ENCODE data around the gene LPP.
"Not testable (repeated sequence)": the region's sequence is repeated elsewhere in the genome, so short reads cannot be mapped to it uniquely, and the experiment has no call there.

The LPP gene

GRCh38 chr3:188415196-188415595, 261.2 kb downstream of the LPP start:
- H3K36me3 ChIP-seq, result no peaks in the 10 kb centered on the region
- no peaks in the 10 kb centered on the region for H3K9me3 ChIP-seq
- H3K4me1 ChIP-seq, result no peaks in the 10 kb centered on the region; the same call in 1 of the 2 replicates
- TF ChIP-seq, protein P1, sequence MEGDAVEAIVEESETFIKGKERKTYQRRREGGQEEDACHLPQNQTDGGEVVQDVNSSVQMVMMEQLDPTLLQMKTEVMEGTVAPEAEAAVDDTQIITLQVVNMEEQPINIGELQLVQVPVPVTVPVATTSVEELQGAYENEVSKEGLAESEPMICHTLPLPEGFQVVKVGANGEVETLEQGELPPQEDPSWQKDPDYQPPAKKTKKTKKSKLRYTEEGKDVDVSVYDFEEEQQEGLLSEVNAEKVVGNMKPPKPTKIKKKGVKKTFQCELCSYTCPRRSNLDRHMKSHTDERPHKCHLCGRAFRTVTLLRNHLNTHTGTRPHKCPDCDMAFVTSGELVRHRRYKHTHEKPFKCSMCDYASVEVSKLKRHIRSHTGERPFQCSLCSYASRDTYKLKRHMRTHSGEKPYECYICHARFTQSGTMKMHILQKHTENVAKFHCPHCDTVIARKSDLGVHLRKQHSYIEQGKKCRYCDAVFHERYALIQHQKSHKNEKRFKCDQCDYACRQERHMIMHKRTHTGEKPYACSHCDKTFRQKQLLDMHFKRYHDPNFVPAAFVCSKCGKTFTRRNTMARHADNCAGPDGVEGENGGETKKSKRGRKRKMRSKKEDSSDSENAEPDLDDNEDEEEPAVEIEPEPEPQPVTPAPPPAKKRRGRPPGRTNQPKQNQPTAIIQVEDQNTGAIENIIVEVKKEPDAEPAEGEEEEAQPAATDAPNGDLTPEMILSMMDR (IDR thresholded peaks at IDR 0.05; ENCODE audit: low read depth, low read length), result no peak
- H3K27me3 ChIP-seq, result no peaks in the 10 kb centered on the region
- no peak overlapping the region for H3K4me3 ChIP-seq (ENCODE audit: low read depth, low read length)
- no peak for DNase-seq

DNA sequence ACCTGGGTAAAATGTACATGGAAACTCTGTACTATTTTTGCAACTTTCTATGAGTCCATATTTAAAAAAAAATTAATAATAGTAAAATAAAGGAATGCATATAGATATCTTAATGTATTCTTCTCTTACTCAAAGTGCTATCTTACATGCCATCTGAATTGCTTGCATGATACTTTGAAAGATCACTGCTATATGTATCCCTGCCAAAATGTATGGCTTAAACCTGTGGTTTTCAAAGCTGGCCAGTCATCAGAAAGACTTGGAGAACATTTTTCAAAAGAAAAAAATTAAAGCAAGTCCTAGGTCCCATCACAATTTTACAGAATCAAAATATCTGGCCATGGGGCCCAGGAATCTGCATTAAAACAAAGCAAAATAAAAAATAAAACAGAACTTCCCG, 262.1 kb downstream of the LPP start:
- Histone ChIP-seq H3K4me1 (no peaks in the 10 kb centered on the region; the same call in 1 of the 2 replicates), H3K27me3 (no peaks in the 10 kb centered on the region), H3K4me3 (ENCODE audit: low read depth, low read length) (no peak overlapping the region), H3K36me3 (no peaks in the 10 kb centered on the region), H3K9me3 (no peaks in the 10 kb centered on the region)
- TF ChIP-seq, protein P1 (IDR thresholded peaks at IDR 0.05; ENCODE audit: low read depth, low read length), result no peak
- no peak for DNase-seq

GRCh38 chr3:188417271-188417696, 263.3 kb downstream of the LPP start:
- Histone ChIP-seq H3K36me3 (no peaks in the 10 kb centered on the region), H3K4me3 (ENCODE audit: low read depth, low read length) (no peak overlapping the region), H3K4me1 (no peaks in the 10 kb centered on the region; the same call in 1 of the 2 replicates), H3K27me3 (no peaks in the 10 kb centered on the region), H3K9me3 (no peaks in the 10 kb centered on the region)
- DNase-seq, result no peak
- TF ChIP-seq, protein P1 (IDR thresholded peaks at IDR 0.05; ENCODE audit: low read depth, low read length), result no peak

- TF ChIP-seq, protein P1 (IDR thresholded peaks at IDR 0.05; ENCODE audit: low read depth, low read length), result no peak
- DNase-seq, result no peak
- Histone ChIP-seq H3K36me3 (no peaks in the 10 kb centered on the region), H3K4me1 (no peaks in the 10 kb centered on the region; the same call in 1 of the 2 replicates), H3K4me3 (ENCODE audit: low read depth, low read length) (no peak overlapping the region), H3K27me3 (no peaks in the 10 kb centered on the region), H3K9me3 (no peaks in the 10 kb centered on the region)
These were observed 263.8 kb downstream of the LPP start for GRCh38 chr3:188417766-188418165.

DNA sequence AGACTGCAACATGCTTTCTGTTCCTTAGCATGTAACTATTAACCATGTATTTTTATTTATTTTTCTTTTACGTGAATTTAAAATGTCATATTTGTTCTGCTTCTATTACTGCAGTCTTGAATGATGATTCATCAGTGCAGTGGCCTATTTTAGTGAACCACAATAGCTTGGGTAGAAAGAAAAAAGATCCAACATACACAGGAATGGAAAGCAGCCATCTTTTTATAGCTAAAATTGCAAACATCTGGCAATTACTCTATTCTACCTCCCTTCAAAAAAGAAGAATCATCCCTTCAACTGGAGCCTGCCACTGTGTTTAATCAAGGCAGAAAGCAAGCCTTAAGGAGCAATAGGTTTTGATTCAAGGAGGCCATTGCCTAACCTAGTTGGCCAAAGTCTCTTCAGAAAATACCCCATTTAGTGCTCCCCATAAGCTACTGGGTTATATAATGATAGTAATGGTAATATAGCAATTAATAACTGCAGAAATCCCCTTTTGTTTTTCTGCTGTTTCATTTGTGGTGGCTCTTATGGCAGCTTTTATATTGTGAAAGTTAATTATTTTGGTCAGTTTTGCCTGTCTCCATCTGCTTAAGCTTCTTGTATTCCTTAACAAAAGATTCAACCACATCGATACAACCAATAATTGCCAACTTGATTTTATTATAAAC, 267.3 kb downstream of the LPP start:
- no peak overlapping the region for H3K4me3 ChIP-seq (ENCODE audit: low read depth, low read length)
- TF ChIP-seq, protein P1 (IDR thresholded peaks at IDR 0.05; ENCODE audit: low read depth, low read length), result no peak
- no peaks in the 10 kb centered on the region for H3K27me3 ChIP-seq
- H3K36me3 ChIP-seq, result no peaks in the 10 kb centered on the region
- H3K4me1 ChIP-seq, result no peaks in the 10 kb centered on the region; the same call in 1 of the 2 replicates
- no peaks in the 10 kb centered on the region for H3K9me3 ChIP-seq
- no peak for DNase-seq

DNA sequence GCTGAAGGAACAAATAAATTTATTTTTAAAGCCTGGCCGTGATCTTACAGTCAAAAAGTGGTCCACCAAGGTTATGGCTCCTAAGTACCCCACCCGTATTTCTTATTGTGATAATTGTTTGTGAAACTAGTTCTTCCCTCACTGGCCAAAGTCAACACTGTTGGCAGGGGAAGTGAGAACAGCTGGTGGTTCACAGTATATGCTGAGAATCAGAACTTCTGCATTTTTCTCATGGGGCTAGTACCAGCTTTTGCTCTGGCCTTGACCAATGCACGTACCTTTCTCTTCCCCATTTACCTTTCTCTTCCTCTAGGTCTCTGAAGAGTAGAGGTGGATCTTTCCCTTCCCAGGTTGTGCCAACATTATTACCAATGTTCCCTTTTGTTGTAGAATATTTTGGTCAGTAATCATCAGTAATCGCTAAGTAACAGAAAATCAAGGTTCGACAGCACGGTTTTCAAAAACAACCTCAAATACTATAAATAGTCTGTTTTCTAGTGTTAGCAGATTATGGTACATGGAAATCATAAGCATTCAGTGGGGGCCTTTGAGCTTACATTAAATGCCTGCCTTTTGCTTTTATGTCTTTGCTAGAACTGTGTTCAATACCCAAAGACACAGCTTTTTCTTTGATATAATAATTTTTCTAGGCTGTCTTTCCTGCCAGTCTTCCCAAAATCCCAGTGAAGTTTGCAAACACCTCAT, 268.0 kb downstream of the LPP start:
- no peaks in the 10 kb centered on the region for H3K36me3 ChIP-seq
- H3K27me3 ChIP-seq, result no peaks in the 10 kb centered on the region
- TF ChIP-seq, protein P1 (IDR thresholded peaks at IDR 0.05; ENCODE audit: low read depth, low read length), result no peak
- H3K4me1 ChIP-seq, result no peaks in the 10 kb centered on the region; the same call in 1 of the 2 replicates
- no peak overlapping the region for H3K4me3 ChIP-seq (ENCODE audit: low read depth, low read length)
- H3K9me3 ChIP-seq, result no peaks in the 10 kb centered on the region
- DNase-seq, result no peak

DNA sequence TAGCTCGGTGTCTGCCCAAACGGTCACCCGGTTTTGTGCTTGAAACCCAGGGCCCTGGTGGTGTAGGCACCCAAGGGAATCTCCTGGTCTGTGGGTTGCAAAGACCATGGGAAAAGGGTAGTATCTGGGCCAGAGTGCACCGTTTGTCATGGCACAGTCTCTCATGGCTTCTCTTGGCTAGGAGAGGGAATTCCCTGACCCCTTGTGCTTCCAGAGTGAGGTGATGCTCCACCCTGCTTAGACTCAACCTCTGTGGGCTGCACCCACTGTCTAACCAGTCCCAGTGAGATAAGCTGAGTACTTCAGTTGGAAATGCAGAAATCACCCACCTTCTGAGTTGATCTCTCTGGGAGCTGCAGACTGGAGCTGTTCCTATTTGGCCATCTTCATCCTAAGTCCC, 274.0 kb downstream of the LPP start:
- not testable (repeated sequence) for H3K9me3 ChIP-seq; H3K27me3 ChIP-seq; H3K36me3 ChIP-seq; H3K4me1 ChIP-seq; DNase-seq; H3K4me3 ChIP-seq (ENCODE audit: low read depth, low read length)

Measured in BE2C (cell line).